ENCODE measurements around the gene SAP30BP. TPM values are rescaled to one million over a fixed set of nuclear protein-coding genes. Genes with fewer than 3 reads are reported as not detected.

SAP30BP gene
- polyA plus RNA-seq, 2 of the 4 experiments (the other 2 are of a cell fraction), result 103 to 139 TPM

DNA sequence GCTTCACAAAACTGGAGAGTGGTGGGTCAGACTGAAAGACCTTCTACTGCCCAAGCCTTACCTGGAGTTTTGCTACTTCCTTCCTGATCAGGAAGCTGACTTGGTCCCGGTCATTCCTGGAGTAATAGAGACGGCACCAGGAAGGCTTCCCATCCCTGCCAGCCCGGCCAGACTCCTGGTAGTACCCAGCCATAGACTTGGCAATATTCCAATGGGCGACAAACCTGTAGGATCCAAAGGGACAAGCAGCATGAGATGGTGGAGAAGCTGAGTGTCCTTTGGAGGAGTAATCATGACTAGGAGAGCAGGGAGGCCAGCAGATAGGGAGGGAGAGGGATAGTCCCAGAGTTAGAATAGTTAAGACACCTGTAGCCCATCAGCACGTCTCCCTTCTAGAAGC lies 8.9 kb upstream of the SAP30BP start:
- POLR2A ChIA-PET, result interaction anchor here (0.7 kb wide), 2 partner anchors 9 to 78 kb away, joined by 6 to 7 read pairs; no protein-coding TSS in a partner anchor
- H3K4me2 ChIP-seq, result no peak overlapping the region
- 91% methylated on average over 5 of the region's 5 CpGs for WGBS (ENCODE audit: missing lambda C conversion rate)
- no peaks in the 10 kb centered on the region for H3K9me3 ChIP-seq
- no peak for FAIRE-seq
- CTCF ChIA-PET, result interaction anchor here (0.8 to 51.3 kb wide), 9 partner anchors 12 to 87 kb away, joined by 3 to 2254 read pairs (median 15); partner anchors contain the start of genes GALK1, MYO15B, RECQL5 and SAP30BP
- no peak for ATAC-seq
- H3K4me3 ChIP-seq, result no peak overlapping the region
- no peak for DNase-seq (ENCODE audit: low read depth in 1 of 2, low spot score in 1 of 2)
- H3K4me1 ChIP-seq, result no peaks in the 10 kb centered on the region
- H3K27ac ChIP-seq, result no peak overlapping the region
- TF ChIP-seq FOSB (CRISPR knock-in tag; IDR thresholded peaks at IDR 0.05) (no peak), MAZ (IDR thresholded peaks at IDR 0.05; ENCODE audit: borderline replicate concordance, low read depth, low read length) (no peak), TFCP2L1 (CRISPR knock-in tag; IDR thresholded peaks at IDR 0.05) (no peak), NPAS2 (CRISPR knock-in tag; IDR thresholded peaks at IDR 0.05; ENCODE audit: borderline replicate concordance) (no peak), RAD21 (conservative IDR thresholded peaks at IDR 0.05 in 1 of 2, IDR thresholded peaks at IDR 0.05 in 1 of 2) (no peak), KDM1A (IDR thresholded peaks at IDR 0.05; ENCODE audit: low read depth) (no peak), TP53 (CRISPR knock-in tag; IDR thresholded peaks at IDR 0.05) (no peak), EHF (CRISPR knock-in tag; IDR thresholded peaks at IDR 0.05) (no peak), CBX8 (IDR thresholded peaks at IDR 0.05) (no peak), JUN (IDR thresholded peaks at IDR 0.05) (no peak), CHD2 (IDR thresholded peaks at IDR 0.05; ENCODE audit: low read length, partially characterized antibody) (no peak), PHF8 (IDR thresholded peaks at IDR 0.05; ENCODE audit: borderline replicate concordance, low read depth) (no peak), HOXB5 (CRISPR knock-in tag; IDR thresholded peaks at IDR 0.05) (no peak)
- TF ChIP-seq, protein P1, sequence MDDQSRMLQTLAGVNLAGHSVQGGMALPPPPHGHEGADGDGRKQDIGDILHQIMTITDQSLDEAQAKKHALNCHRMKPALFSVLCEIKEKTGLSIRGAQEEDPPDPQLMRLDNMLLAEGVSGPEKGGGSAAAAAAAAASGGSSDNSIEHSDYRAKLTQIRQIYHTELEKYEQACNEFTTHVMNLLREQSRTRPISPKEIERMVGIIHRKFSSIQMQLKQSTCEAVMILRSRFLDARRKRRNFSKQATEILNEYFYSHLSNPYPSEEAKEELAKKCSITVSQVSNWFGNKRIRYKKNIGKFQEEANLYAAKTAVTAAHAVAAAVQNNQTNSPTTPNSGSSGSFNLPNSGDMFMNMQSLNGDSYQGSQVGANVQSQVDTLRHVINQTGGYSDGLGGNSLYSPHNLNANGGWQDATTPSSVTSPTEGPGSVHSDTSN (IDR thresholded peaks at IDR 0.05), result no peak
- TF ChIP-seq, protein P2, sequence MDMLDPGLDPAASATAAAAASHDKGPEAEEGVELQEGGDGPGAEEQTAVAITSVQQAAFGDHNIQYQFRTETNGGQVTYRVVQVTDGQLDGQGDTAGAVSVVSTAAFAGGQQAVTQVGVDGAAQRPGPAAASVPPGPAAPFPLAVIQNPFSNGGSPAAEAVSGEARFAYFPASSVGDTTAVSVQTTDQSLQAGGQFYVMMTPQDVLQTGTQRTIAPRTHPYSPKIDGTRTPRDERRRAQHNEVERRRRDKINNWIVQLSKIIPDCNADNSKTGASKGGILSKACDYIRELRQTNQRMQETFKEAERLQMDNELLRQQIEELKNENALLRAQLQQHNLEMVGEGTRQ (IDR thresholded peaks at IDR 0.05), result no peak

DNA sequence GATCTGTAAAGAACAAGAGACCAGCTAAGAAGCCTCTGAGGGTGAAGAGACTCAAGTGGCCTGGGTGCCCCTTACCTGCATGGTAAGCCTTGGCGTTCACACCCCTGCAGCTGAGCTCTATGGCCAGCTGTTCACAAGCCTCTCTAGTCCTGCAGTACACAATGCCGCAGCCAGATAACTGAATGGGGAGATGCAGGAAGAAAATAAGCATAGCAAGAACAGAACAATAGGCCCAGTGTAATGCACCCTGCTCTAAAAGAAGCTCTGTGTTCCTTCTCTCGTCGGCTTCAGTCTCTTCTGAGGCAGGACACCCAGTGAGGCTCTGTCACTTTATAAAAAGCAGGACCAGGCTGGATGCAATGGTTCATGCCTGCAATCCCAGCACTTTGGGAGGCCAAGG lies 5.6 kb upstream of the SAP30BP start:
- ATAC-seq (no peak), FAIRE-seq (no peak), DNase-seq (ENCODE audit: low read depth in 1 of 2, low spot score in 1 of 2) (no peak)
- peaks cover 7% of the 10 kb centered on the region for H3K4me1 ChIP-seq
- ChIA-PET POLR2A (no interaction called here), CTCF (interaction anchor here (0.9 to 50.8 kb wide), 8 partner anchors 12 to 165 kb away, joined by 3 to 2254 read pairs (median 16); partner anchors contain the start of genes GALK1 and SMIM5)
- no peak overlapping the region for H3K27ac ChIP-seq
- WGBS (ENCODE audit: missing lambda C conversion rate), result 93% methylated on average over 4 of the region's 4 CpGs
- TF ChIP-seq, protein P3, sequence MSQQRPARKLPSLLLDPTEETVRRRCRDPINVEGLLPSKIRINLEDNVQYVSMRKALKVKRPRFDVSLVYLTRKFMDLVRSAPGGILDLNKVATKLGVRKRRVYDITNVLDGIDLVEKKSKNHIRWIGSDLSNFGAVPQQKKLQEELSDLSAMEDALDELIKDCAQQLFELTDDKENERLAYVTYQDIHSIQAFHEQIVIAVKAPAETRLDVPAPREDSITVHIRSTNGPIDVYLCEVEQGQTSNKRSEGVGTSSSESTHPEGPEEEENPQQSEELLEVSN (IDR thresholded peaks at IDR 0.05; ENCODE audit: borderline replicate concordance, low read depth), result no peak
- TF ChIP-seq EP300 (IDR thresholded peaks at IDR 0.05) (no peak), CHD4 (IDR thresholded peaks at IDR 0.05; ENCODE audit: borderline replicate concordance) (no peak), HOXB13 (CRISPR knock-in tag; IDR thresholded peaks at IDR 0.05; ENCODE audit: low read depth) (no peak), HOXB5 (CRISPR knock-in tag; IDR thresholded peaks at IDR 0.05) (no peak), ESRRA (IDR thresholded peaks at IDR 0.05; ENCODE audit: borderline replicate concordance, low read length) (no peak), JUN (IDR thresholded peaks at IDR 0.05) (no peak)
- TF ChIP-seq, protein P1 (IDR thresholded peaks at IDR 0.05), result no peak
- no peak overlapping the region for H3K4me2 ChIP-seq
- H3K4me3 ChIP-seq, result no peak overlapping the region
- H3K9me3 ChIP-seq, result no peaks in the 10 kb centered on the region

DNA sequence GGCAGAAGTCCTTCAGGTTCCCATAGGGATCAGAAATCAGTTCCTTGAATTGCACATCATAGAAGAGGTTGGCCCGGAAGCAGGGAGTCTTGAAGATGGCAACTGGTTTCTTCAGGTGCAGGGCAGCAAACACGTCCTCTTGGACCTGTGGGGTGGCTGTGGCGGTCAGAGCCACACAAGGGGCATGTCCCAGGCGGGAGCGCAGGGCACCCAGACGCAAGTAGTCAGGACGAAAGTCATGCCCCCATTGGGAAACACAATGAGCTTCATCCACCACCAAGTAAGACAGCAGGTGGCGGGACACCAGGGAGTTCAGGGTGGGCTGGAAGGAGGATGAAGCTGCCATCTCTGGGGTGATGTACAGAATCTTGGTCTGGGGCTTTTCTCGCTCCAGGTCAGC lies 4.6 kb upstream of the SAP30BP start:
- DNase-seq (ENCODE audit: low read depth in 1 of 2, low spot score in 1 of 2) (no peak), FAIRE-seq (no peak), ATAC-seq (no peak)
- no peaks in the 10 kb centered on the region for H3K9me3 ChIP-seq
- no peak overlapping the region for H3K27ac ChIP-seq
- peaks cover 7% of the 10 kb centered on the region for H3K4me1 ChIP-seq
- ChIA-PET POLR2A (no interaction called here), CTCF (interaction anchor here (0.7 to 50.8 kb wide), 6 partner anchors 11 to 83 kb away, joined by 3 to 2254 read pairs (median 42); partner anchors contain the start of genes GALK1, ITGB4 and SMIM5)
- no peak overlapping the region for H3K4me3 ChIP-seq
- WGBS (ENCODE audit: missing lambda C conversion rate), result 89% methylated on average over 9 of the region's 9 CpGs
- no peak overlapping the region for H3K4me2 ChIP-seq
- TF ChIP-seq, protein P4, sequence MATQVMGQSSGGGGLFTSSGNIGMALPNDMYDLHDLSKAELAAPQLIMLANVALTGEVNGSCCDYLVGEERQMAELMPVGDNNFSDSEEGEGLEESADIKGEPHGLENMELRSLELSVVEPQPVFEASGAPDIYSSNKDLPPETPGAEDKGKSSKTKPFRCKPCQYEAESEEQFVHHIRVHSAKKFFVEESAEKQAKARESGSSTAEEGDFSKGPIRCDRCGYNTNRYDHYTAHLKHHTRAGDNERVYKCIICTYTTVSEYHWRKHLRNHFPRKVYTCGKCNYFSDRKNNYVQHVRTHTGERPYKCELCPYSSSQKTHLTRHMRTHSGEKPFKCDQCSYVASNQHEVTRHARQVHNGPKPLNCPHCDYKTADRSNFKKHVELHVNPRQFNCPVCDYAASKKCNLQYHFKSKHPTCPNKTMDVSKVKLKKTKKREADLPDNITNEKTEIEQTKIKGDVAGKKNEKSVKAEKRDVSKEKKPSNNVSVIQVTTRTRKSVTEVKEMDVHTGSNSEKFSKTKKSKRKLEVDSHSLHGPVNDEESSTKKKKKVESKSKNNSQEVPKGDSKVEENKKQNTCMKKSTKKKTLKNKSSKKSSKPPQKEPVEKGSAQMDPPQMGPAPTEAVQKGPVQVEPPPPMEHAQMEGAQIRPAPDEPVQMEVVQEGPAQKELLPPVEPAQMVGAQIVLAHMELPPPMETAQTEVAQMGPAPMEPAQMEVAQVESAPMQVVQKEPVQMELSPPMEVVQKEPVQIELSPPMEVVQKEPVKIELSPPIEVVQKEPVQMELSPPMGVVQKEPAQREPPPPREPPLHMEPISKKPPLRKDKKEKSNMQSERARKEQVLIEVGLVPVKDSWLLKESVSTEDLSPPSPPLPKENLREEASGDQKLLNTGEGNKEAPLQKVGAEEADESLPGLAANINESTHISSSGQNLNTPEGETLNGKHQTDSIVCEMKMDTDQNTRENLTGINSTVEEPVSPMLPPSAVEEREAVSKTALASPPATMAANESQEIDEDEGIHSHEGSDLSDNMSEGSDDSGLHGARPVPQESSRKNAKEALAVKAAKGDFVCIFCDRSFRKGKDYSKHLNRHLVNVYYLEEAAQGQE (IDR thresholded peaks at IDR 0.05), result no peak
- TF ChIP-seq RAD21 (conservative IDR thresholded peaks at IDR 0.05 in 1 of 2, IDR thresholded peaks at IDR 0.05 in 1 of 2) (no peak), ZNF302 (CRISPR knock-in tag; IDR thresholded peaks at IDR 0.05) (no peak), CBX2 (IDR thresholded peaks at IDR 0.05; ENCODE audit: borderline replicate concordance, low read depth) (no peak), SREBF2 (IDR thresholded peaks at IDR 0.05) (no peak)
- TF ChIP-seq, protein P1 (IDR thresholded peaks at IDR 0.05), result no peak

Measured in A549 (cell line).